AG04449 (cell line): ENCODE results near the gene PTEN.
A peak's percentile ranks its signal among the peaks of the same experiment; 100 is the strongest.

Experiments
- CTCF ChIA-PET: fragments of 350-600 bp; formaldehyde crosslinking; extraction: SDS; loops from one replicate; lab custom pipeline; 2021; ENCODE audit warnings: antibody characterized with exemption; lab: Yijun Ruan, JAX
- POLR2A ChIA-PET: fragments of 400-600, 350-600 bp; formaldehyde crosslinking; extraction: SDS; loops from one replicate; lab custom pipeline; 2020; ENCODE audit warnings: antibody characterized with exemption, inconsistent platforms; lab: Yijun Ruan, JAX
- DNase-seq: peaks from one replicate; pipeline ENCODE4 v3.0.0-alpha.2; 2010; ENCODE audit warnings: low read depth, low spot score
- H3K4me3 ChIP-seq: 2 replicates; pipeline ENCODE4 v1.5.1; 2011; ENCODE audit warnings: low read depth, mild to moderate bottlenecking, control low read depth, low read length
- TF ChIP-seq, protein P1 (sequence below): IDR thresholded peaks from one replicate; pipeline ENCODE4 v1.5.1; 2011; ENCODE audit warnings: mild to moderate bottlenecking, moderate library complexity, low read length, control low read depth, inconsistent platforms; ENCODE audit not compliant: insufficient read depth; ENCODE audit errors: missing control alignments

The PTEN gene

DNA sequence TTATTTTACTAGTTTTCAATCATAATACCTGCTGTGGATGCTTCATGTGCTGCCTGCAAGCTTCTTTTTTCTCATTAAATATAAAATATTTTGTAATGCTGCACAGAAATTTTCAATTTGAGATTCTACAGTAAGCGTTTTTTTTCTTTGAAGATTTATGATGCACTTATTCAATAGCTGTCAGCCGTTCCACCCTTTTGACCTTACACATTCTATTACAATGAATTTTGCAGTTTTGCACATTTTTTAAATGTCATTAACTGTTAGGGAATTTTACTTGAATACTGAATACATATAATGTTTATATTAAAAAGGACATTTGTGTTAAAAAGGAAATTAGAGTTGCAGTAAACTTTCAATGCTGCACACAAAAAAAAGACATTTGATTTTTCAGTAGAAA is 103.0 kb downstream of the PTEN start:
- POLR2A ChIA-PET = no interaction called here
- CTCF ChIA-PET = no interaction called here
- no peak overlapping the region for H3K4me3 ChIP-seq
- TF ChIP-seq, protein P1, sequence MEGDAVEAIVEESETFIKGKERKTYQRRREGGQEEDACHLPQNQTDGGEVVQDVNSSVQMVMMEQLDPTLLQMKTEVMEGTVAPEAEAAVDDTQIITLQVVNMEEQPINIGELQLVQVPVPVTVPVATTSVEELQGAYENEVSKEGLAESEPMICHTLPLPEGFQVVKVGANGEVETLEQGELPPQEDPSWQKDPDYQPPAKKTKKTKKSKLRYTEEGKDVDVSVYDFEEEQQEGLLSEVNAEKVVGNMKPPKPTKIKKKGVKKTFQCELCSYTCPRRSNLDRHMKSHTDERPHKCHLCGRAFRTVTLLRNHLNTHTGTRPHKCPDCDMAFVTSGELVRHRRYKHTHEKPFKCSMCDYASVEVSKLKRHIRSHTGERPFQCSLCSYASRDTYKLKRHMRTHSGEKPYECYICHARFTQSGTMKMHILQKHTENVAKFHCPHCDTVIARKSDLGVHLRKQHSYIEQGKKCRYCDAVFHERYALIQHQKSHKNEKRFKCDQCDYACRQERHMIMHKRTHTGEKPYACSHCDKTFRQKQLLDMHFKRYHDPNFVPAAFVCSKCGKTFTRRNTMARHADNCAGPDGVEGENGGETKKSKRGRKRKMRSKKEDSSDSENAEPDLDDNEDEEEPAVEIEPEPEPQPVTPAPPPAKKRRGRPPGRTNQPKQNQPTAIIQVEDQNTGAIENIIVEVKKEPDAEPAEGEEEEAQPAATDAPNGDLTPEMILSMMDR = no peak
- DNase-seq = no peak

DNA sequence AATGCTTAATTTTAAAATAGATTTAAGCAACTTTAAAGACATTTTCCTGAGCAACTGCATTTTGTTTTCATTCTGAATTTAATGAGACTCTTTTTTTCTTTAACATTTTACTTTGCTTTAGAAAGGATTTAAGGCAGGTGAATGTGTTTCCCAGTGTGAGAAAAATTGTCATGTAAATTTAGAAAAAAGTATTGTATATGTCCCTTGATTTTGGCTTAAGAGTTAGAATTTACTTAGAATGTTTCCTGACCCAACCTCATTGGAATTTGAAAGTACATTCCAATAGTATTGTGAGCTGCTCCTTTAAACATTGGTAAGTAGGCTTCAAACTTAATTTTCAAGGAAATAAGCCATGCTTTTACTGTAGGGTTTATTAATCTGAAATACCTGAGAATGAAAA is 110.2 kb downstream of the PTEN start:
- POLR2A ChIA-PET = interaction anchor here (1.0 kb wide), 1 partner anchor 111 kb away, joined by 3 read pairs; the partner anchor contains the start of genes KLLN and PTEN
- peak; percentile 7 for DNase-seq
- H3K4me3 ChIP-seq = no peak overlapping the region
- CTCF ChIA-PET = interaction anchor here (1.1 kb wide), 1 partner anchor 416 kb away, joined by 3 read pairs; no protein-coding TSS in a partner anchor
- TF ChIP-seq, protein P1 = no peak

DNA sequence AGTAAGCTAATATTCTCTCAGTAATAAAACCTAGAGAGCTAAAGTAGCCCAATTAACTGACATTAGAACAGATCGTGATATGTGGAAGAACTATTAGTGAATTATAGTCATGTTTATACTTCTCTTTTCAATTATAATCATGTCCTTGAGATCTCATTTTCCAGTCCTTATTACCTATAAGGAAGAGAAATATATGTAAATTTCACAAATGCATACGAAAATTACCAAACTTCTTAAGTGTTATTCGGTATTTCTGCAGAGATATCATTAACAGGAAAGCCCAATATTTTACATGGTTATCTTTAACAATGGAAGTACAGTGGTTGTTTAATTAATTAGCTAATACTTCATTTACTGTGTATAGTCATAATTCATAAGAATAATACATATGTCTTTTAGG is 110.7 kb downstream of the PTEN start:
- ChIA-PET CTCF (interaction anchor here (1.1 kb wide), 1 partner anchor 416 kb away, joined by 3 read pairs; no protein-coding TSS in a partner anchor), POLR2A (interaction anchor here (1.0 kb wide), 1 partner anchor 111 kb away, joined by 3 read pairs; the partner anchor contains the start of genes KLLN and PTEN)
- no peak overlapping the region for H3K4me3 ChIP-seq
- no peak for DNase-seq
- TF ChIP-seq, protein P1 = no peak

DNA sequence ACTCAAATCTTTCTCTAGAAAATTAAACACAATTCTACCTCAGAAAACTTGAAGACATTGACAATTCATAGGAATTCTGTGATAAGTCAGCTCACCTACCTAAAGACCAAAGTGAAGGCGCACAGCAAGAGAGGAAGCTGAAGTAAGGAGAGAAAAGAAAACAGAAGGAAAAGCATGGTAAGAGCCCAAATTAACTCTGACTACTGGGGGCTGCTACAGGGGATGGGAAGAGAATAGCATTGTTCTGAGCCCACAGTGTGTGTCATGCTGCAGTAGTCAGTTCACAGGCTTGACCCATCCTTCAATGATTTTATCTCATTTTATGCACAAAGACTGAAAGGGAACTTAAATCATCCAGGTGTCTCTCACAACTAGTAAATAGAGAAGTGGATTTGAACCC is 111.3 kb downstream of the PTEN start:
- CTCF ChIA-PET = no interaction called here
- no peak for DNase-seq
- TF ChIP-seq, protein P1 = no peak
- POLR2A ChIA-PET = no interaction called here
- H3K4me3 ChIP-seq = no peak overlapping the region

DNA sequence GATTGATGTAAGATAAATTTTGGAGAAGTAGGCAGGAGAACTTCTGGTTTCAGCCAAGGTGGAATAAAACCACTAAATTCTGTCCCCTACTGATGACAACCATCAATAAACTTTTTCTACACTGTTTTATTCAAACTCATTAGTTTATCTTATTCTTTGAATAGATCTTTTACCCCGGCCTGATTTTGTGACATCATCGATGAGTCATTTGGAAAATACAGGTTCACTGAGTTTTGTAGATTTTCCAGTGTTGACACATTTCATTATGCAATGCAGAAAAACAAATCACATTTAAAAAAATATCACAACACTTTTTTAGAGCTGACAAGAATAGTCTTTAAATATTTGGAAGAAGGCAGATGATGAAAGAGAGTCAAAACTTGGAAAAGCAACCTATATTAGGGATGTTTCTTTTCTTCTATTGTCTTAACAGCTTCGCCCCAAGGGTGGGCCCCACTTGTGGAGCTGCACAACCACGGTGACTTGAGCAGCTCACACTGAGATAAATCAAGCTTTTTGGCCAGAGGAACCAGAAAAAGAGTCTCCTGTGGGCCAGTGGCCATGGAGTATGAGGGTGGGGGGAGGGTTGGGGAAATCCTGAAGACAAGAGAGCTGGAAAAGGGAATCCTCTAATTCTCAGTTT is 112.8 kb downstream of the PTEN start:
- H3K4me3 ChIP-seq = no peak overlapping the region
- POLR2A ChIA-PET = interaction anchor here (1.0 kb wide), 1 partner anchor 15 kb away, joined by 4 read pairs; no protein-coding TSS in a partner anchor
- CTCF ChIA-PET = no interaction called here
- DNase-seq = no peak
- TF ChIP-seq, protein P1 = no peak

DNA sequence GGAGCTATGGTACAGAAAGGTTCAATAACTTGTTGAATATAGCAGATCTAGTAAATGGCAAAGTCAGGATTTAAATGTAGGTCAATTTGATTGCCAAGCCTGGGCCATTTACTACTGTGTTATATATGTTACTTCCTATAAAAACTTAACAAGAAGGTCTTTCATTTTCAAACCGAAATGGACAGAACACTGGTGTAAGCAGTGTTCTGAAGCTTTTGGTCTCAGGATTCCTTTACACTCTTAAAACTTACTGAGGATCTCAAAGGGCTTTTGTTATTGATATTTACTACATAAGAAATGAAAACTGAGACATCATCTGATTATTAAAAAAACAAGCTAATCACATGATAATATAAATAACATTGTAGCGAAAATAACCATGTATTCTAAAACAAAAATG is 114.7 kb downstream of the PTEN start:
- POLR2A ChIA-PET = no interaction called here
- DNase-seq = no peak
- TF ChIP-seq, protein P1 = no peak
- CTCF ChIA-PET = interaction anchor here (0.6 kb wide), 1 partner anchor 9 kb away, joined by 3 read pairs; no protein-coding TSS in a partner anchor
- H3K4me3 ChIP-seq = no peak overlapping the region
